ENCODE measurements around the gene PALM.

PALM gene

DNA sequence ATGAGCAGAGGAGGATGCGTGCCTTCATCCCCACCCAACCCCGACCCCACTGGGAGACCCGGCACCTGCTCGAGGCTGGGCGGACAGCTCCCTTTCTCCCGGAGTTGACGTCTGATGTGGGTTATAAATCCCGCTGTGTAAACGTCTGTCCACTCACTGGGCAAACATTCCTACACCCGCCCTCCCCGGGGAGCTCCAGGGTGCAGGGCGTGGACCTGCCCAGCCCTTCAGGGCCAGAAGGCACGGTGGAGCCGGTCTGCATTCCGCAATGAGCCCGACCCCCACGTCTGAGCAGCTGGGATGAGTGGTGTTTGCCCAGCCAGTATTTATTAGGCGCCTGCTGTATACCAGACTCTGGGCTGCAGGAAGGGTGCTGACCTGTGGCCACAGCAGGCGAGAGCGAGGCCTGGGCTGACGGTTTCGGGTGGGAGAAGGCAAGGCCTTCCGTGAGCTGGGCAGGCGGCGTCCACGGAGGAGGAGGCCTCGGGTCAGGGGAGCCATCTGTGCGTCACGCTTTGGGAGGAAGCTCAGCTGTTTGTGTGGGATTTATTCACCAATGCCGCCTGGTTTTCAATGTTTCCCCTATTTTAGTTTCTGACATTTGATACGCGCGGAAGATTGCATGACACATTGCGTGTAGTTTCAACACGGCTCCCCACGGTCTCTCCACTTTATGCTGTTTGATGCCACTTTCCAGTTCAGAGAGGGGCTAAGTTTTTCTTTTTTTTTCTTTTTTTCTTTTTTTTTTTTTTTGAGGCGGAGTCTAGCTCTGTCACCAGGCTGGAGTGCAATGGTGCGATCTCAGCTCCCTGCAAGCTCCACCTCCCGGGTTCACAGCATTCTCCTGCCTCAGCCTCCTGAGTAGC, 44.1 kb downstream of the PALM start:
- no peak for DNase-seq

DNA sequence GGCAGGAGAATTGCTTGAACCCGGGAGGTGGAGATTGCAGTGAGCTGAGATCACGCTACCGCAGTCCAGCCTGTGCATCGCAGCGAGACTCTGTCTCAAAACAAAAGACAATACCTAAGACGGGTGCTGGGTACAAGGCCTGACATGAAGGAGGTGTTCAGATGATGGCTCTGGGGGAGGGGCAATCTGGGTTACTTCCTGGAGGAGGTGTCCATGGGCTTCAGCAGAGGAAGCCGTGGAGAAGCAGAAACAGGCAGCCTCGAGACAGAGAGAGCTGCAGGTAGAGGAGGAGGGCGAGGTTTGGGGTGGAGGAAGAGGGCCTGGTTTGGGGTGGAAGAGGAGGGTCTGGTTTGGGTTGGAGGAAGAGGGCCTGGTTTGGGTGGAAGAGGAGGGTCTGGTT, 45.8 kb downstream of the PALM start:
- DNase-seq: no peak

DNA sequence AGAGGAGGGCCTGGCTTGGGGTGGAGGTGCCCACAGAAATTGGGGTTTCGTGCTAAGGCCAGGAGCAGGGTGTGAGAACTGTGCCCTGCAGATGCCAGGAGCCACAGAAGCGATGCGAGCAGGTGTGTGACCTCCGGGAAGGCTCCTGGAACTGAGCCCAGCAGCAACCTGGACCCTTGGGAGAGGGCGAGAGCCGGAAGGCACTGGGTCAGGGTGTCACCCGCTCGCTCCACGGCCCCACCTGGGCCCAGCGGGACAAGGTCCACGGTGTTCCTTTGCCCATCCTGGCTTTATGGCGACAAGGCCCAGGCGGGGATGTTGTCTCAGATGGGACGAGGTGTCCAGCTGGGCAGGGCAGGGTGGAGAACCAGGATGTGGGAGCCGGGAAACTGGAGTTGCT, 46.3 kb downstream of the PALM start:
- DNase-seq: no peak

DNA sequence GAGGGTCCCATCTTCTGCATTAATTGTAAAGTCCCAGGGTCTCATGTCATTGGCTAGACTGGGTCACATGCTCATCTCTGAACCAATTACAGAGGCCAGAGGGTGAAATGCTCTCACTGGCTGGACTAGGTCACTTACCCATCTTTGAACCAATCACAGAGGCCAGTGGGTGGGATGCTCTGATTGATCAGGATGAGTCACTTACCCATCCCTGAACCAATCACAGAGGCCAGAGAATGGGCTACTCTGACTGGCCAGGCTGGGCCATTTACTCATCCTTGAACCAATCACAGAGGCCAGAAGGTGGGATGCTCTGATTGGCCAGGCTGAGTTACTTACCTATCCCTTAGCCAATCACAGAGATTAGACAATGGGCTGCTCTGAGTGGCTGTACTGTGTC, 47.5 kb downstream of the PALM start:
- DNase-seq: no peak

DNA sequence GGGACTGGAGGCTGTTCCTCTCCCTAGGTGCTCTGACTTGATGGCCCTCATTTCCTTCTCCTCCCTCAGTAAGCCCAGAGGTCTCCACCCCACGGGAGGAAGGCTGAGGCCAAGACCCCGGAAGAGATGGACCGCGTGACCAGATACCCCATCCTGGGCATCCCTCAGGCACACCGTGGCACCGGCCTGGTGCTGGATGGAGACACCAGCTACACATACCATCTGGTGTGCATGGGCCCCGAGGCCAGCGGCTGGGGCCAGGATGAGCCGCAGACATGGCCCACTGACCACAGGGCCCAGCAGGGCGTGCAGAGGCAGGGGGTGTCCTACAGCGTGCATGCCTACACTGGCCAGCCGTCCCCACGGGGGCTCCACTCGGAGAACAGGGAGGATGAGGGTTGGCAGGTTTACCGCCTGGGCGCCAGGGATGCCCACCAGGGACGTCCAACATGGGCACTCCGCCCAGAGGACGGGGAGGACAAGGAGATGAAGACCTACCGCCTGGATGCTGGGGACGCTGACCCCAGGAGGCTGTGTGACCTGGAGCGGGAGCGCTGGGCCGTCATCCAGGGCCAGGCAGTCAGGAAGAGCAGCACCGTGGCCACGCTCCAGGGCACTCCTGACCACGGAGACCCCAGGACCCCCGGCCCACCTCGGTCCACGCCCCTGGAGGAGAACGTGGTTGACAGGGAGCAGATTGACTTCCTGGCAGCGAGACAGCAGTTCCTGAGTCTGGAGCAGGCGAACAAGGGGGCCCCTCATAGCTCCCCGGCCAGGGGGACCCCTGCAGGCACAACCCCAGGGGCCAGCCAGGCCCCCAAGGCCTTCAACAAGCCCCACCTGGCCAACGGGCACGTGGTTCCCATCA, 48.3 kb downstream of the PALM start:
- DNase-seq: no peak

DNA sequence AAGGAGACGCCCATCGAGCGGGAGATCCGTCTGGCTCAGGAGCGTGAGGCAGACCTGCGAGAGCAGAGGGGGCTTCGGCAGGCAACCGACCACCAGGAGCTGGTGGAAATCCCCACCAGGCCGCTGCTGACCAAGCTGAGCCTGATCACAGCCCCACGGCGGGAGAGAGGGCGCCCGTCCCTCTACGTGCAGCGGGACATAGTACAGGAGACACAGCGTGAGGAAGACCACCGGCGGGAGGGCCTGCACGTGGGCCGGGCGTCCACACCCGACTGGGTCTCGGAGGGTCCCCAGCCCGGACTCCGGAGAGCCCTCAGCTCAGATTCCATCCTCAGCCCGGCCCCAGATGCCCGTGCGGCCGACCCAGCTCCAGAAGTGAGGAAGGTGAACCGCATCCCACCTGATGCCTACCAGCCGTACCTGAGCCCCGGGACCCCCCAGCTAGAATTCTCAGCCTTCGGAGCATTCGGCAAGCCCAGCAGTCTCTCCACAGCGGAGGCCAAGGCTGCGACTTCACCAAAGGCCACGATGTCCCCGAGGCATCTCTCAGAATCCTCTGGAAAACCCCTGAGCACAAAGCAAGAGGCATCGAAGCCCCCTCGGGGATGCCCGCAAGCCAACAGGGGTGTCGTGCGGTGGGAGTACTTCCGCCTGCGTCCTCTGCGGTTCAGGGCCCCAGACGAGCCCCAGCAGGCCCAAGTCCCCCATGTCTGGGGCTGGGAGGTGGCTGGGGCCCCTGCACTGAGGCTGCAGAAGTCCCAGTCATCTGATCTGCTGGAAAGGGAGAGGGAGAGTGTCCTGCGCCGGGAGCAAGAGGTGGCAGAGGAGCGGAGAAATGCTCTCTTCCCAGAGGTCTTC, 49.3 kb downstream of the PALM start:
- no peak for DNase-seq

DNA sequence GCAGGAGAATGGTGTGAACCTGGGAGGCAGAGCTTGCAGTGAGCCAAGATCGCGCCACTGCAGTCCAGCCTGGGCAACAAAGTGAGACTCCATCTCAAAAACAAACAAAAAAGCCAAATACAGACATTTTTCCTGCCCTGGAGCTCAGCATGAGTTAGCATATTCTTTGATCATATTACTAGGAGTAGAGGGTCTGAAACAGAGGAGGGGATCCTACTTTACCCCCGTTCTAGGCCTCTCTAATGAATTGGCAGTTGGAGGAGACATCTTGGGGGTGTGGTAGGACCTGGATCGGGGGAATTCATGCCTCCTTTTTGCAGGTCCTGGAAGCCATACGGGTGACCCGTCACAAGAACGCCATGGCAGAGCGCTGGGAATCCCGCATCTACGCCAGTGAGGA, 54.4 kb downstream of the PALM start:
- DNase-seq: no peak

DNA sequence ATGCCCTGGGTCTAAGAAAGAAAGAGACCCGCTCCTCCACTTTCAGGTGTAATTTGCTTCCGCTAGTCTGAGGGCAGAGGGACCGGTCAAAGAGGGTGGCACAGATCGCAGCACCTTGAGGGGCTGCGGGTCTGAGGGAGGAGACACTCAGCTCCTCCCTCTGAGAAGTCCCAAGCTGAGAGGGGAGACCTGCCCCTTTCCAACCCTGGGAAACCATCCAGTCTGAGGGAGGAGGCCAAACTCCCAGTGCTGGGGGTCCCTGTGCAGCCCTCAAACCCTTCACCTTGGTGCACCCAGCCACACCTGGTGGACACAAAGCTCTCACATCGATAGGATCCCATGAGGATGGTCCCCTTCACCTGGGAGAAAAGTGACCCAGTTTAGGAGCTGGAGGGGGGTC, 55.1 kb downstream of the PALM start:
- no peak for DNase-seq

DNA sequence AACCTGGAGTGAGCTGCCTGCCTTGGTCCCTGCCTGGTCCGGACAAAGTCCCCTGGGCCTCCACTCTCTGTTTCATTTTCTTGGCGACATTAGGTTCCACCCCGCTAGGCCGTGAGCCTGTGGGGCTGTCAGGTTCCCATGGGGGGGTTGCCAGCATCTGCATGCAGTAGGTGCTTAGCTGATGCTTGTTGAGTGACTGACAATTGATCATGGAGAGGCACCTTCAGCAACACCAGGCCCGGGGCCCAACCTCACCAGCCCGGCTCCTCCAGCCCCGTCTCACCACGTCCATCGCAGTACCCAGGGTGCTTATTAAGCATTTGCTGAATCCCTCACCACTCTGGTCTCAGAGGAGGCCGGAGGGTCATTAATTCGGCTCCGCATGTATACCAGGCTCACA, 55.6 kb downstream of the PALM start:
- no peak for DNase-seq

DNA sequence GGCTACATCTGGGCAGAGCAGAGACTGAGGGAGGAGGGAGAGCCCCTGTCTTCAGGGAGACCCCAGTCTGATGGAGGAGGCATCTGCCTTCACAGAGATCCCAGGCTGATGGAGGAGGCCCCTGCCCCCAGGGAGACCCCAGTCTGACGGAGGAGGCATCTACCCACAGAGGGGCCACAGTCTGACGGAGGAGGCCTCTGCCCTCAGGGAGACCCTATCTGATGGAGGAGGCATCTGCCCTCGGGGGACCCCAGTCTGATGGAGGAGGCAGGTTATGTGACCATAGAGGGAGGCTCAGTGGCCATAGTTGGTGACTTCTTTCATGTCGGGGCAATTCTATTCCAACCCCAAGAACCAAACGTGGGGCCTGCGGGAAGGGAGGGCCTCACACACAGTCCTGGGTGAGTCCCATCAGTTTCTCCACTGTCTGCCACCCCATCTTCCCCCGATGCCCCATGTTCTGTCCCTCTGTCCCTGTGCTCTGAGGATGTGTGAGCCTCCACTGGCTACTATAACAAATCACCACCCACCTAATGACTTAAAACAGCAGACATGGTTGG, 56.5 kb downstream of the PALM start:
- no peak for DNase-seq

DNA sequence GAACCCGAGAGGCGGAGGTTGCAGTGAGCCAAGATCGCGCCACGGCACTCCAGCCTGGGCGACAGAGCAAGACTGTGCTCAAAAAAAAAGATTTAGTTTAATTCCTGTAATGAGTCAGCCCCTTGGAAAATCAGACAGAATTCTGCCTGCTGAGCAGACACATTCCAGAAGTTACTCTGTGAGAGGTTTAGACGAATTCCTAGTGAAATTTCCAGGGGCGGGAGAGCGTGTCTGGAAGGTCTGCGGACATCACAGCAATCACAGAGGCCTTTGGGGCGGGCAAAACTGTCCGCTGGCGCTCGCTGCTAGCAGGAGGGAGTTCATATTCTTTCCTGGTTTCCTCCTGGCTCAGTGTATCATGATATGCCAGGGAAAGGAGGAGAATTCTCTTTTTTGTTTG, 59.7 kb downstream of the PALM start:
- no peak for DNase-seq

DNA sequence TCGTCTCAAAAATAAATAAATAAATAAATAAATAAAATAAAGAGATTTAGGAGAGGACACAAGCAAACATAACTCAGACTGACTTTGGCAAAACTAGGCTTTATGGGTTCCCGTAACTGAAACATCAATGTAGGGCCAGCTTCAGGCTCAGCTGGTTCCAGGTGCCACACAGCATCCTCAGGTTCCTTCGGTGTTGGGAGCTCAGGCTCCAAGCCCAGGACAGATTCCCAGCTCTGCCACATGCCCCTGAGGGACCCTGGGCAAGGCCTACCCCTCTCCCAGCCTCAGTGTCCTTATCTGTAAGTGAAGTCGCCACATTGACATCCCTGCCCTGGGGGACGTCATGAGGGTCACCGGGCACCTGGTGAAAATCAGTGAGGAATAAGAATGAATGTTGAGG, 60.9 kb downstream of the PALM start:
- DNase-seq: no peak

DNA sequence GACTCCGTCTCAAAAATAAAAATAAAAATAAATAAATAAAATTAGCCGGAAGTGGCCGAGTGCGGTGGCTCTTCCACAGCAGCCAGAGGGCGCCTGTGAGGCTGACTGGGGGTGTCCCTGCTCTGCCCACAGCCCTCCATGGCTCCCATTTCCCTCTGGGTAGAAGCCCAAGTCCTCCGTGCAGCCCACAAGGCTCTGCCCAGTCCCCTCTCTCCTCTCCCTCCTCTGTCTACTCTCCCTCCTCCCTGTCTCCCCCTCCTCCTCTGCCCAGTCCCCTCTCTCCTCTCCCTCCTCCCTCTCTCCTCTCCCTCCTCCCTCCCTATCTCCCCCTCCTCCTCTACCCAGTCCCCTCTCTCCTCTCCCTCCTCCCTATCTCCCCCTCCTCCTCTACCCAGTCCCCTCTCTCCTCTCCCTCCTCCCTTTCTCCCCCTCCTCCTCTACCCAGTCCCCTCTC, 62.6 kb downstream of the PALM start:
- no peak for DNase-seq

DNA sequence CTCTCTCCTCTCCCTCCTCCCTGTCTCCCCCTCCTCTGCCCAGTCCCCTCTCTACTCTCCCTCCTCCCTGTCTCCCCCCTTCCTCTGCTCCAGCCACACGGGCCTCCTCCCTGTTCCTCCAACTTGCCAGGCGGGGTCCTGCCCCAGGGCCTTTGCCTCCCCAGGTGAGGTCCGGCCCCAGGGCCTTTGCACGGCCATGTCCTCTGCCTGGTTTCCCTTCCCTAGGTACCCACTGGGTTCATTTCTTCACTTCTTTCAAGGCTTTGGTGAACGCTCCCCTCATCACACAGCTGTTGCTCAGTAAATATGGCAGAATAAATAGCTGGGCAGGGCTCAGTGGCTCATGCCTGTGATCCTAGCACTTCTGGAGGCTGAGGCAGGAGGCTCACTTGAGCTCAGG, 63.3 kb downstream of the PALM start:
- no peak for DNase-seq

DNA sequence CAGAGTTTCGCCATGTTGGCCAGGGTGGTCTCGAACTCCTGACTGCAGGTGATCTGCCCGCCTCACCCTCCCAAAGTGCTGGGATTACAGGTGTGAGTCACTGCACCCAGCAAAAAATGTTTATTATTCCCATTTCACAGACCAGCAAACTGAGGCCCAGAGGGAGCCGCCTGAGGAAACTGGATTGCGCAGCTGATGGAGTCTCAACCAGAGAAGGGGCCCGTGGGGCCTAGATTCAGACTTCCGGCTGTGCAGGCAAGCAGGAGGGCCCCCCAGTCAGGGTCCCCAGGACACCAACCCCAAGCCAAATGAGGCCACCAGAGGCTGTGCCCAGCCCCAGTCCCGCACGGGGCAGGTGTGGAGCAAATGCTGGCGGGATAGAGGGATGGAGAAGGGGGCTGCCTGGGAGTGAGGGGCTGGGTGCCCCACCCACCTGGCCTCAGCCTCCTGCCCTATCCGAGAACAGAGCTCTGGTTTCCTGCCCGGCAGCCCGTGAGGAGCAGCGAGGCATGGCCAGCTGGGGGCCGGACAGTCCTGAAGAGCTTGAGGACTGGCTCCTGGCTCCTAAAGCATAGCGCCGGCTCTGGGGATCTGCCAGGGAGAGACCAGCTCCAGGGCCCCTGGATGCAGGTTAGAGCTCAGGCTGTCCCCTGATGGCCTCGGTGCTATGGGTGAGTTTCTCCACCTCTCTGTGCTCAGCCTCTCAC, 64.1 kb downstream of the PALM start:
- no peak for DNase-seq

DNA sequence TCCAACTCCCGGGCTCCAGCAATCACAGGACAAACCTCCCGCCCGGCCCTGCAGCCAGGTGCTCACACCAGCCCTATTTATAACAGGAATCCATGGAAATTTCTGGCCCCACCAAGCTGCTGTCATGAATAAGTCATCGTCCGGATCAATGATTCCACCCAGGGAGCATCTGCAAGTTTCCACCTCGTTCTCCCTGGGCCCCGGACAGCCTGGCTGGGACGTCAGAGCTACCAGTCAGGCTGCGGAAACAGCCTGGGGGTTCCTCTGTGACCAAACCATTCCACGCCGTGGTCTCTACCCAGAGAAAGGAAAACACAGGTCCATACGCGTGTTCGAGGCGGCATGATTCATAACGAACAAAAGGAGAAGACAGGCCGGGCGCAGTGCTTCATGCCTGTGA, 67.8 kb downstream of the PALM start:
- no peak for DNase-seq

DNA sequence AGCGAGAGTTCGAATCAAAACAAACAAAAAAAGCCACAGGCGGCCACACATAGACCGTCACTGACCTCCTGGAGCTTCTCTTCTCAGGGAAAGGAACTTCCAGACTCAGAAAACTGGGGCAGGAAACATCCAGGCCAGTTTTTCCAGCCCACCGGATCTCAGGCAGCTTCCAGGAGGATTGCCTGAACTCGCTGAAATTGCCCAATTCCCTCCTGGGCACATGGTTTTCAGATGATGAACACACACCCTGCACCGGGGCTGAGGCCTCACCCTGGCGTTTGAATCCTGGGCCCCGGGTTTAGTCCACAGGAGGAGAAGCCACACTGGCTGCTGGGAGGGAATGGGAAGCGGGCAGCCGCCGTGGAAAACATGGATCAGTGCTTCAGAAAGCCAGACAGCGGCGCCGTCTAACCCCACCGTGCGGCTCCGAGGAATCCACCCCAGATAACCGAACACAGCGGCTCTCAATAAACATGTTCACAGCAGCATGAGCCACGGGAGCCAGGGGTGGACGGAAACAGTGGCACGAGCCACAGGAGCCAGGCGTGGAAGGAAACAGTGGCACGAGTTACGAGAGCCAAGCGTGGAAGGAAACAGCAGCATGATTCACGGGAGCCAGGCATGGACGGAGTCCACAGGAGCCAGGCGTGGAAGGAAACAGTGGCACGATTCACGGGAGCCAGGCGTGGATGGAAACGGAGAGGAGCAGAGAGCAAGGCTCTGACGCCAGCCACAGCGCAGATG, 70.3 kb downstream of the PALM start:
- DNase-seq: no peak

DNA sequence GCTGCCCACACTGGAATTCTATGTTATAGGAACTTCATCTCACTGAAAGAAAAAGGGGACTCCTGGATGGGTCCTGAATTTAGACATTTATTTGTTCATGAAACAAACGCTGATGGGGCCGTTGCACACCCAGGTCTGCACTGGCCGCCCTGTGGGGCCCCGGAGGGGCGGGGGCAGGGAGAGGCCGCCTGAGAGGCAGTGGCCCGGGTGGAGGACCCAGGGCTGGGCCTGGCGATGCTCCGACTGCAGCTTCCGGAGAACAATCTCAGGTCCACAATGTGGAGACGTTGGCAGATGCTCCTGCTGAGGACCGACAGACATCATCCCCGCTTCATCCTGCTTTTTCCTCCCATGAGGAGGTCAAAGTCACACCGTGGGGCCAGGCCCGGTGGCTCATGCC, 72.2 kb downstream of the PALM start:
- no peak for DNase-seq

DNA sequence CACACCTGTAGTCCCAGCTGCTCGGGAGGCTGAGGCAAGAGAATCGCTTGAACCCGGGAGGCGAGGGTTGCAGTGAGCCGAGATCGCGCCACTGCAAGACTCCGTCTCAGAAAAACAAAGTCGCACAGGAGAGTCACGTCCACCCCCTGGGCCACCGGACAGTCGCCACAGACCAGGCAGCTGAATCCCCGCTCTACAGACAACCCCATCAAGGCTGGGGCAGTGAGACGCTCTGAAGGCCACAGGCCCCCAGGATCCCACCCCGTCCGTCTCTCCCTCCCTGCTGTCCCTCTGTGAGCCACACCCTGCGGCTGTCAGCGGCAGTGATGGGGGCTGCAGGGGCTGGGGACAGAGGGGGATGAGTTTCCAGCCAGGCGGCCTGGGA, 73.1 kb downstream of the PALM start:
- DNase-seq: no peak

DNA sequence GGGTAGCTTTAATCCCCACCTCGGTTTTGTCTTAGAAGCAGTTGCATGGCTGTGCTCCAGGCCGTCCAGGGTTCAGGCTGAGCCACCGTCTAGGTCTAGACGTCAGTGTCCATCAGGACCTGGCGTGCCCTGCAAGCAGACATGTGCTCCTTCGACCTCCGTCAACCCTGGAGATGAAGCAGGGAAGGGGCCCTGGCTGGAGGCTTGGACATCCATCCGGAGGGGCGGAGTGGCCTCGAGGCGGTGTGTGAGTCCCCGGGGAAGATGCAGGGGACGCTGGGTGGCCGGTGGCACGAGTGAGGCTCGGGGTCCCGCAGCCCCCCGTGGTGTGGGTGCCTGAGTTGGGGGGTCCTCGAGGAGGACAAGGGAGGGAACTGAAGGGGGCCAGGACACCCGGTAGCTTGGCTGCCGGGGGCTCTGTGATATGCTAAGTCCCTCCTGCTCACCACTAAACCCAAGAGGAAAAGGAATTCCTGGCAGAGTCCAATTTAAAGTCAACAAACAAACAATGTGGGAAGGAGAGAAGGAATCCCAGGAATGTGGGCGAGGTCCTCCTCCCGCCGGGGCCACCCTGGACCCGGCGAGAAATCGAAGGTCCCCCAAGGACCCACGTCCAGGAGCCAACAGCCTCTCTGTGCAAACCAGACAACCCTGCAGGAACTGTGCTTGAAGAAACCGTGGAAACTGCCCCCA, 73.6 kb downstream of the PALM start:
- no peak for DNase-seq

Measured in hippocampal formation (tissue), 2 donors.